ENCODE results near the gene GYG2.
"Not testable (repeated sequence)": the region's sequence is repeated elsewhere in the genome, so short reads cannot be mapped to it uniquely, and the experiment has no call there.

GYG2 gene

GRCh38 chrX:2910109-2910508 lies 81.4 kb downstream of the GYG2 start:
- no peak for DNase-seq

- DNase-seq = no peak
Observed at GRCh38 chrX:2913118-2913517, 84.4 kb downstream of the GYG2 start.

GRCh38 chrX:2917767-2918166 lies 89.0 kb downstream of the GYG2 start:
- no peak for DNase-seq

- no peak for DNase-seq
Observed at GRCh38 chrX:2921193-2921592, 92.5 kb downstream of the GYG2 start.

GRCh38 chrX:2921750-2922149 lies 93.0 kb downstream of the GYG2 start:
- no peak for DNase-seq

DNA sequence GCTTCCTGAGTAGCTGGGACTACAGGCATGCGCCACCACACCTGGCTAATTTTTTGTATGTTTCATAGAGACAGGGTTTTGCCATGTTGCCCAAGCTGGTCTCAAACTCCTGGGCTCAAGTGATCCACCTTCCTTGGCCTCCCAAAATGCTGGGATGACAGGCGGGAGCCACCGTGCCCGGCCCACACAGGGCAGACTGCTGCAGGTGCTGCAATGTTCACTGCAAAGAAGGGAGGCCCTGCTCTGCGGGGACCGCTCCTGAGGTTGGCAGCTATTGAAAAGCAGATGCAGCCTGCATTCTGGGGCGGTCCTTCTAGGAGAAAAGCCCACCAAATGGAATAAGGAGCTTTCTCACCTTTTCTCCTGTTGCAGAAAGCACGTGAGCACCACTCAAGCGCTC lies 95.4 kb downstream of the GYG2 start:
- no peak for DNase-seq

DNA sequence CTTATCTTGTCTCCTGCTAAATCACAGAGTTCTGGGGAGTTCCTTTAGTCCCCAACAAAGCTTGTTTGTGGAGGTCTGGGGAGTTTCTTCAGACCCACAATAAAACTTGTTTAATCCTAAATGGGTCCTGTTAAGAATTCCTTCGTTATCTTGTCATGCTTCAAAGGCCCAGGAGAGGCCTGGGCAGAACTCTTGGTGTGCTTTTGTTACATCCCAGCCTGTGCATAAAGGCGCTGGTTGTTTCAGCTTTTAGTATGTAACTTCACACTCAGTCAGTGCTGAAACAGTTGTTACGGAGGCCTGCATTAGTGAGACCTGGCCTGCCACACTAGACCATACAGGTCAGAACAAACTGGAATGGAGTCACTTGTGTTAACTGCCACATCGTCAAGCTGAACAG lies 97.5 kb downstream of the GYG2 start:
- not testable (repeated sequence) for DNase-seq

- no peak for DNase-seq
Observed at GRCh38 chrX:2926664-2927275, 98.0 kb downstream of the GYG2 start.

DNA sequence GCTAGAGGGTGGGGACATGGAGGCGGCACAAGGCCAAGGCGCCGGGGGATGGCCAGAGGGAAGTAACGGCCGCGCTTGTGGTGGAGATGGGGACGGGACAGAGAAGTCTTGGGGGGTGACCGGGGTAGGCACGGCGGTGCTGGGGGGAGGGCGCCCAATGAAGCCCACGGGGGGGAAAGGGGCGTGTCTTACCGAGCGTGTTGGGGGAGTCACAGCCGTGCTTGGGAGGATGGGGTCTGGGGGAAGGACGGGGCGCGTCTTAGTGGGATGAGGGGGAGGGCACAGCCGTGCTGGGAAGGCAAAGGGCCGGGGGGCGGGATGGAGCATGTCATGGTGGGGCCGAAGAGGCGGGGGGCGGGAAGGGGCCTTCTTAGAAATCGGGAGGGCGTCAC lies 99.5 kb downstream of the GYG2 start:
- DNase-seq = no peak

GRCh38 chrX:2928583-2929434 lies 100.1 kb downstream of the GYG2 start, which contains the start of gene ARSD:
TSS of gene ARSD (minus strand) at chrX:2929339. CDS start at chrX:2929275, 64 bp downstream.
- no peak for DNase-seq

- DNase-seq = no peak
Observed at GRCh38 chrX:2931155-2931554, 102.4 kb downstream of the GYG2 start.

- DNase-seq = no peak
Observed at GRCh38 chrX:2931612-2932011, 102.9 kb downstream of the GYG2 start.
